SK-N-SH (cell line): ENCODE measurements around the gene ADCY6. TPM values are rescaled to one million over a fixed set of nuclear protein-coding genes. Genes with fewer than 3 reads are reported as not detected.

Source experiments
- CTCF ChIA-PET: fragments of 300-600, 350-600 bp; formaldehyde crosslinking; extraction: SDS; loops from one replicate; lab custom pipeline; 2021; lab: Yijun Ruan, JAX
- POLR2A ChIA-PET: fragments of 350-600 bp; sonication (Branson Sonifier 250); formaldehyde crosslinking; extraction: SDS; loops from one replicate; lab custom pipeline; 2020; ENCODE audit warnings: antibody characterized with exemption, inconsistent platforms; lab: Yijun Ruan, JAX
- DNase-seq: peaks from one replicate; pipeline ENCODE4 v3.0.0; 2012
- H2AFZ ChIP-seq: fragments of 200-600 bp; sonication (generic); 2 replicates; pipeline ENCODE4 v1.8.1; 2016; ENCODE audit warnings: antibody characterized with exemption, mild to moderate bottlenecking, low read depth
- H3F3A ChIP-seq: fragments of 200-600 bp; sonication (generic); replicated peaks from 2 replicates; pipeline ENCODE3; 2016; ENCODE audit warnings: antibody characterized with exemption, mild to moderate bottlenecking; ENCODE audit not compliant: insufficient read depth
- H3K27ac ChIP-seq, 2 experiments: fragments of 200-500 bp in 1 of 2; fragments of 200-600 bp in 1 of 2; sonication (Bioruptor generic) in 1 of 2; sonication (generic), shearing (Covaris generic) in 1 of 2; 2 replicates each; pipeline versions ENCODE4 v1.5.1 to v1.6.1; 2014 to 2016; ENCODE audit warnings: low read depth in 2 of 2, inconsistent platforms in 1 of 2, low read length in 1 of 2, mild to moderate bottlenecking in 1 of 2, mixed read lengths in 1 of 2
- H3K27me3 ChIP-seq: fragments of 200-600 bp; sonication (generic), shearing (Covaris generic); 2 replicates; pipeline ENCODE4 v1.6.1; 2016; ENCODE audit warnings: mixed run types; ENCODE audit not compliant: insufficient read depth
- H3K36me3 ChIP-seq, 2 experiments: fragments of 200-500 bp in 1 of 2; fragments of 200-600 bp in 1 of 2; sonication (Bioruptor generic) in 1 of 2; sonication (generic) in 1 of 2; replicated peaks in 1 of 2; 2 replicates each; pipeline versions ENCODE3 to v1.5.1; 2014 to 2016; ENCODE audit warnings: low read length in 1 of 2, mild to moderate bottlenecking in 1 of 2; ENCODE audit not compliant: insufficient read depth in 2 of 2, control insufficient read depth in 1 of 2
- H3K4me1 ChIP-seq, 2 experiments: fragments of 200-500 bp in 1 of 2; fragments of 200-600 bp in 1 of 2; sonication (Bioruptor generic) in 1 of 2; sonication (generic), shearing (Covaris generic) in 1 of 2; 2 replicates each; pipeline versions ENCODE4 v1.5.1 to v1.6.1; 2014 to 2016; ENCODE audit warnings: low read depth in 1 of 2, low read length in 1 of 2, mixed run types in 1 of 2; ENCODE audit not compliant: insufficient read depth in 2 of 2, control insufficient read depth in 1 of 2
- H3K4me2 ChIP-seq: fragments of 200-600 bp; sonication (generic), shearing (Covaris generic); 2 replicates; pipeline ENCODE4 v1.6.1; 2017; ENCODE audit warnings: mixed run types
- H3K4me3 ChIP-seq, 2 experiments: fragments of 200-500 bp in 1 of 2; fragments of 200-600 bp in 1 of 2; sonication (Bioruptor generic) in 1 of 2; sonication (generic), shearing (Covaris generic) in 1 of 2; 2 replicates each; pipeline versions ENCODE4 v1.5.1 to v1.8.1; 2014 to 2016; ENCODE audit warnings: low read depth in 2 of 2, inconsistent platforms in 1 of 2, low read length in 1 of 2, mild to moderate bottlenecking in 1 of 2, mixed read lengths in 1 of 2, moderate library complexity in 1 of 2
- H3K79me2 ChIP-seq: fragments of 200-600 bp; sonication (generic); 2 replicates; pipeline ENCODE4 v1.8.1; 2017; ENCODE audit warnings: mild to moderate bottlenecking; ENCODE audit not compliant: insufficient read depth
- H3K9ac ChIP-seq: fragments of 200-600 bp; sonication (generic); 2 replicates; pipeline ENCODE4 v1.6.1; 2017; ENCODE audit warnings: mixed run types
- H3K9me2 ChIP-seq: fragments of 200-600 bp; sonication (generic); 2 replicates; pipeline ENCODE4 v1.6.1; 2017; ENCODE audit warnings: mixed run types
- H3K9me3 ChIP-seq: fragments of 200-600 bp; sonication (generic); 2 replicates; pipeline ENCODE4 v1.6.1; 2017; ENCODE audit warnings: mixed run types, mild to moderate bottlenecking, moderate library complexity
- H4K20me1 ChIP-seq: fragments of 200-600 bp; sonication (generic); 2 replicates; pipeline ENCODE4 v1.6.1; 2017; ENCODE audit warnings: mild to moderate bottlenecking, mixed run types; ENCODE audit not compliant: insufficient read depth
- FOSL2 ChIP-seq: IDR thresholded peaks from 2 replicates; pipeline ENCODE4 v1.4.0; 2012; ENCODE audit warnings: low read depth, mild to moderate bottlenecking, moderate library complexity, borderline replicate concordance
- FOXJ3 ChIP-seq: sonication (generic); formaldehyde crosslinking; IDR thresholded peaks from 2 replicates; pipeline ENCODE4 v1.5.1; 2020; ENCODE audit warnings: mild to moderate bottlenecking, missing genetic modification reagents
- FOXM1 ChIP-seq: IDR thresholded peaks from 2 replicates; pipeline ENCODE4 v1.4.0; 2012; ENCODE audit warnings: low read depth, mild to moderate bottlenecking
- GABPA ChIP-seq: IDR thresholded peaks from 2 replicates; pipeline ENCODE4 v1.4.0; 2012; ENCODE audit warnings: low read depth, mild to moderate bottlenecking
- POLR2AphosphoS5 ChIP-seq: IDR thresholded peaks from 2 replicates; pipeline ENCODE4 v1.6.1; 2012; ENCODE audit warnings: low read depth, low read length
- RAD21 ChIP-seq: IDR thresholded peaks from 2 replicates; pipeline ENCODE4 v1.6.1; 2012; ENCODE audit warnings: mild to moderate bottlenecking, low read length
- RCOR1 ChIP-seq: fragments of 150-350 bp; IDR thresholded peaks from 2 replicates; pipeline ENCODE4 v1.6.1; 2017; ENCODE audit warnings: antibody characterized with exemption, low read length
- RFX5 ChIP-seq: IDR thresholded peaks from 2 replicates; pipeline ENCODE4 v1.6.1; 2012; ENCODE audit warnings: mild to moderate bottlenecking, improper control_type of control experiment, low read length
- SIN3A ChIP-seq: IDR thresholded peaks from 2 replicates; pipeline ENCODE4 v1.6.1; 2012; ENCODE audit warnings: low read depth, mild to moderate bottlenecking, low read length, moderate library complexity, borderline replicate concordance
- WGBS: methylation state at CpG from one replicate; pipeline ENCODE4 v1.1.6; 2017; ENCODE audit warnings: low lambda C conversion rate; 5-methylcytosine and 5-hydroxymethylcytosine counted together
- polyA plus RNA-seq, 3 experiments: library from polyadenylated mRNA; depleted of rRNA; stranded (reverse); fragments of >200 nt; gene quantifications; 2 replicates each; pipeline ENCODE4 v1.2.3, GENCODE V29; 2012
- TF ChIP-seq, protein P1 (sequence below): fragments of 150-350 bp; IDR thresholded peaks from 2 replicates; pipeline ENCODE4 v1.6.1; 2017; ENCODE audit warnings: antibody characterized with exemption, low read length, low read depth, borderline replicate concordance

The ADCY6 gene
- polyA plus RNA-seq, 1 of the 3 experiments (the other 2 are of a cell fraction) = 36.0 TPM

DNA sequence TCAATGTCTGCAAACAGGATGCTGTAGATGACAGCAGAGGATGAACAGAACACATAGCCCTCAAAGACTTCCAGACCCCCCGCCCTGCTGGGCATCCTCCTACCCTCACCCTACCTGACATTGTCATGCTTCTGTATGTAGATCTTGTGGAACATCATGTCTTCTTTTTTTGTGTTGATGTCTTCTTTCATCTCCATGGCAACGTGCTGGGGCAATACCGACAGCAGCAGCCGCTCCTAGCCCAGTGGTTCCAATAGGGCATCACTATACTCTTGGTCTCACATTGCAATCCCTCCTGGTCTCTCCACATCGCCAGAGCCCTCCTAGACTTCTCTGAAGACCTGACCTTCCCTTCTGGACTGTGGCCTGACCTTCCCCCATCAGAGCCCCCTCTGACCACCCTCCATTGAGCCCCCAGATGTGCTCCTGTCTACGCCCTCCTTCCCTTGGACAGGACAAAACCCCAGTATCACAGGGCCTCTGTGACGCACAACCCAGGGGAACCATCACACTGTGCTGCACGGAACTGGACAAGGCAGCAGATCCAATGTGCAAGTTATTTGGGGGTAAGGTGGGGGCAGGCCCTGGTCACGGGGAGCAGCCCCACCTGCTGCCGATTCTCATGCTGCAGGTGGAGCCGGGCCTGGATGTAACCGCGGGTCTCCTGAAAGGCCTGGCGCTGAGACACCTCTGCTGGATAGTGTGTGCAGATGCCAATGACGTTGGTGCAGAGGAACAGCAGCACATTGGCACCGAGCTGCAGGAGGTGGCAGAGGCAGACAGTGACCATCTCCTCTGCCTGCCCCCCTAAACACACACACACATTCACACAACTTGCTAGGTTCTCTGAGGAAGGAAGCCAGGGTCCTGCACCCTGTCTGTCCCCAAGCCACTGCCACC lies 11.1 kb downstream of the ADCY6 start:
- Histone ChIP-seq H3K4me2 (no peak overlapping the region), H3K27me3 (no peaks in the 10 kb centered on the region), H3K79me2 (peaks cover 35% of the 10 kb centered on the region), H3K9me3 (no peaks in the 10 kb centered on the region), H3K4me3 (no peak overlapping the region), H4K20me1 (no peaks in the 10 kb centered on the region), H3K4me1 (peaks cover 4 to 14% of the 10 kb centered on the region in 2 experiments; a peak in 3 of 4 replicates), H3K9me2 (no peaks in the 10 kb centered on the region), H3K9ac (no peak overlapping the region), H3F3A (peaks cover 3% of the 10 kb centered on the region), H3K27ac (no peak overlapping the region), H3K36me3 (peaks cover 5 to 46% of the 10 kb centered on the region in 2 experiments), H2AFZ (no peak overlapping the region)
- POLR2A ChIA-PET = no interaction called here
- no peak for DNase-seq
- WGBS = 88% methylated on average over 16 of the region's 16 CpGs
- CTCF ChIA-PET = interaction anchor here (1.1 to 7.5 kb wide), 2 partner anchors 18 to 20 kb away, joined by 3 to 37 read pairs; no protein-coding TSS in a partner anchor
- TF ChIP-seq FOXJ3 (CRISPR knock-in tag) (no peak), RFX5 (no peak), RAD21 (no peak), POLR2AphosphoS5 (no peak), FOSL2 (no peak)
- TF ChIP-seq, protein P1, sequence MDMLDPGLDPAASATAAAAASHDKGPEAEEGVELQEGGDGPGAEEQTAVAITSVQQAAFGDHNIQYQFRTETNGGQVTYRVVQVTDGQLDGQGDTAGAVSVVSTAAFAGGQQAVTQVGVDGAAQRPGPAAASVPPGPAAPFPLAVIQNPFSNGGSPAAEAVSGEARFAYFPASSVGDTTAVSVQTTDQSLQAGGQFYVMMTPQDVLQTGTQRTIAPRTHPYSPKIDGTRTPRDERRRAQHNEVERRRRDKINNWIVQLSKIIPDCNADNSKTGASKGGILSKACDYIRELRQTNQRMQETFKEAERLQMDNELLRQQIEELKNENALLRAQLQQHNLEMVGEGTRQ = no peak

DNA sequence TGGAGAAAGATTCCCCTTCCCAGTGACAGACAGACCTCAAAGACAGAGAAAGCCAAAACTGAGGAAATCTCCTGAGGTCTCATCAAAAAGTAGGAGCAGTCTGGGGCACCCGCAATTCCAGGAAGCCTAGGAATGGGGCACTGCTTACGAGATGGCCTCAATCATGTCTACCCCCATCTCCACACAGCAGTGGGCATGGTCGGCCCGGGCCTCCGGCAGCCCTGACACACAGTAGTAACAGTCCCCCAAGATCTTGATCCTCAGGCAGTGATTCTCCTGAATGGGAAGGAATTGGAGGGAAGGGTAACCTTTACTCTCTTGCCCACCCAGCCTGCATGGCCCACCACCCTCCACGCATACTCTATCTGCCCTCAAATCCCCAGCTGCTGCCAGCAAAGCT lies 11.9 kb downstream of the ADCY6 start:
- TF ChIP-seq RAD21 (no peak), SIN3A (no peak), RCOR1 (no peak), FOXM1 (no peak), GABPA (no peak)
- peaks cover 4 to 14% of the 10 kb centered on the region in 2 experiments; a peak in 3 of 4 replicates for H3K4me1 ChIP-seq
- no peaks in the 10 kb centered on the region for H3K27me3 ChIP-seq
- POLR2A ChIA-PET = no interaction called here
- H4K20me1 ChIP-seq = no peaks in the 10 kb centered on the region
- CTCF ChIA-PET = interaction anchor here (1.1 to 1.6 kb wide), 3 partner anchors 17 to 38 kb away, joined by 3 read pairs; no protein-coding TSS in a partner anchor
- no peak overlapping the region for H3K4me3 ChIP-seq
- no peak overlapping the region for H3K9ac ChIP-seq
- no peaks in the 10 kb centered on the region for H3K9me2 ChIP-seq
- peaks cover 29% of the 10 kb centered on the region for H3K79me2 ChIP-seq
- H3K36me3 ChIP-seq = peaks cover 8 to 51% of the 10 kb centered on the region in 2 experiments
- no peak overlapping the region for H3K27ac ChIP-seq
- no peak for DNase-seq
- H2AFZ ChIP-seq = no peak overlapping the region
- peaks cover 3% of the 10 kb centered on the region for H3F3A ChIP-seq
- H3K4me2 ChIP-seq = no peak overlapping the region
- 100% methylated on average over 6 of the region's 6 CpGs for WGBS
- H3K9me3 ChIP-seq = no peaks in the 10 kb centered on the region
